Measurements from ENCODE around the gene CDC73.

DNA sequence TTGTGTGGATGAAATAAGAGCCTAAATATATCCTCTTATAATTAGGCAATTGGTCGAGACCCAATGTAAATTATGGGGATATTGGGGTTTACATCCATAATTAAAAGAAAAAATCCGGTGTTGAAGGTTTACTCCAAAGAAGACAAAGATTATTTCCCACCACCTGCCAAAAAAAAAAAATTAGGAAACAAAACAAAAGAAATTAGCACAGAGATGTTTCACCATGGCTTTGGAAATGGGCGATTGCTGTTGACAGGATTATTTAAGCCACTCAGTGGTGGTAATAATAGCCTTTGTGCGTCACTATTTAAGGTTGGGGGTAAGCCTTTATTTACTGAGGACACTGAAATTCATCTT, 16.0 kb upstream of the CDC73 start:
- TF ChIP-seq CTCF (IDR thresholded peaks at IDR 0.05) (no peak), POLR2A (IDR thresholded peaks at IDR 0.05) (no peak)
